Hepatocyte (in vitro differentiated cells): Measurements from ENCODE around the gene GPRIN3. TPM values are rescaled to one million over a fixed set of nuclear protein-coding genes. Genes with fewer than 3 reads are reported as not detected.

Experiments used
- DNase-seq: peaks from one replicate; pipeline ENCODE4 v3.0.0-alpha.2; 2016; ENCODE audit warnings: low spot score
- H2AFZ ChIP-seq: fragments of 200-600 bp; sonication (generic); 2 replicates; pipeline ENCODE4 v1.6.0; 2016; ENCODE audit warnings: antibody characterized with exemption, mild to moderate bottlenecking
- H3K27ac ChIP-seq: fragments of 200-600 bp; sonication (generic); 2 replicates; pipeline ENCODE4 v1.5.1; 2016; ENCODE audit warnings: mild to moderate bottlenecking
- H3K27me3 ChIP-seq: fragments of 200-600 bp; sonication (generic); 2 replicates; pipeline ENCODE4 v1.6.1; 2016
- H3K36me3 ChIP-seq: fragments of 200-600 bp; sonication (generic); replicated peaks from 2 replicates; pipeline ENCODE4 v1.5.1; 2016; ENCODE audit warnings: low read depth; ENCODE audit not compliant: insufficient read depth
- H3K4me1 ChIP-seq: fragments of 200-600 bp; sonication (generic); 2 replicates; pipeline ENCODE4 v1.5.1; 2016; ENCODE audit warnings: mild to moderate bottlenecking, moderate library complexity; ENCODE audit not compliant: insufficient read depth
- H3K4me2 ChIP-seq: fragments of 200-600 bp; sonication (generic); 2 replicates; pipeline ENCODE4 v1.6.0; 2016
- H3K4me3 ChIP-seq: fragments of 200-600 bp; sonication (generic); 2 replicates; pipeline ENCODE4 v1.5.1; 2016; ENCODE audit warnings: mild to moderate bottlenecking
- H3K79me2 ChIP-seq: fragments of 200-600 bp; sonication (generic); 2 replicates; pipeline ENCODE4 v1.6.0; 2017; ENCODE audit warnings: mild to moderate bottlenecking
- H3K9me2 ChIP-seq: fragments of 200-600 bp; sonication (generic); replicated peaks from 2 replicates; pipeline ENCODE4 v1.6.0; 2017; ENCODE audit warnings: mild to moderate bottlenecking; ENCODE audit not compliant: insufficient read depth
- H3K9me3 ChIP-seq: fragments of 200-600 bp; sonication (generic); 2 replicates; pipeline ENCODE4 v1.5.1; 2016; ENCODE audit warnings: low read depth, mild to moderate bottlenecking
- H4K20me1 ChIP-seq: fragments of 200-600 bp; sonication (generic); 2 replicates; pipeline ENCODE4 v1.6.0; 2016; ENCODE audit warnings: mild to moderate bottlenecking; ENCODE audit not compliant: insufficient read depth, poor library complexity, severe bottlenecking
- EZH2 ChIP-seq: fragments of 200-600 bp; sonication (generic); IDR thresholded peaks from 2 replicates; pipeline ENCODE4 v1.6.1; 2016; ENCODE audit warnings: antibody characterized with exemption, mild to moderate bottlenecking, borderline replicate concordance
- EZH2phosphoT487 ChIP-seq: fragments of 200-600 bp; sonication (generic); IDR thresholded peaks from one replicate; pipeline ENCODE4 v1.6.1; 2018; ENCODE audit warnings: antibody characterized with exemption, mild to moderate bottlenecking, low read depth, moderate library complexity; ENCODE audit not compliant: unreplicated experiment, severe bottlenecking
- WGBS: methylation state at CpG from one replicate; pipeline ENCODE4 v1.1.6; 2016; ENCODE audit warnings: low lambda C conversion rate; ENCODE audit errors: missing lambda C conversion rate; 5-methylcytosine and 5-hydroxymethylcytosine counted together
- polyA plus RNA-seq: library from polyadenylated mRNA; unstranded; fragments of >200 nt; fragmentation: Nextera tagmentation; extraction: Ambion mirVana; gene quantifications from 2 replicates; pipeline ENCODE4 v1.2.1, GENCODE V29; 2016
- total RNA-seq: library from RNA; depleted of rRNA; stranded (reverse); fragments of >200 nt; gene quantifications from 2 replicates; pipeline ENCODE4 v1.2.3, GENCODE V29; 2014
- TF ChIP-seq, protein P1 (sequence below): fragments of 200-600 bp; sonication (generic); IDR thresholded peaks from 2 replicates; pipeline ENCODE4 v1.5.1; 2016; ENCODE audit warnings: antibody characterized with exemption, mild to moderate bottlenecking; ENCODE audit not compliant: poor library complexity

Gene GPRIN3
- total and polyA plus RNA-seq, 2 experiments from 2014 or later: 0.64 to 3.0 TPM

GRCh38 chr4:89303814-89304388, 3.7 kb downstream of the GPRIN3 start:
- TF ChIP-seq EZH2phosphoT487: no peak
- TF ChIP-seq, protein P1, sequence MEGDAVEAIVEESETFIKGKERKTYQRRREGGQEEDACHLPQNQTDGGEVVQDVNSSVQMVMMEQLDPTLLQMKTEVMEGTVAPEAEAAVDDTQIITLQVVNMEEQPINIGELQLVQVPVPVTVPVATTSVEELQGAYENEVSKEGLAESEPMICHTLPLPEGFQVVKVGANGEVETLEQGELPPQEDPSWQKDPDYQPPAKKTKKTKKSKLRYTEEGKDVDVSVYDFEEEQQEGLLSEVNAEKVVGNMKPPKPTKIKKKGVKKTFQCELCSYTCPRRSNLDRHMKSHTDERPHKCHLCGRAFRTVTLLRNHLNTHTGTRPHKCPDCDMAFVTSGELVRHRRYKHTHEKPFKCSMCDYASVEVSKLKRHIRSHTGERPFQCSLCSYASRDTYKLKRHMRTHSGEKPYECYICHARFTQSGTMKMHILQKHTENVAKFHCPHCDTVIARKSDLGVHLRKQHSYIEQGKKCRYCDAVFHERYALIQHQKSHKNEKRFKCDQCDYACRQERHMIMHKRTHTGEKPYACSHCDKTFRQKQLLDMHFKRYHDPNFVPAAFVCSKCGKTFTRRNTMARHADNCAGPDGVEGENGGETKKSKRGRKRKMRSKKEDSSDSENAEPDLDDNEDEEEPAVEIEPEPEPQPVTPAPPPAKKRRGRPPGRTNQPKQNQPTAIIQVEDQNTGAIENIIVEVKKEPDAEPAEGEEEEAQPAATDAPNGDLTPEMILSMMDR: no peak
- no peak for TF ChIP-seq EZH2
- no peak overlapping the region for H3K27ac ChIP-seq
- peaks cover 17% of the 10 kb centered on the region for H3K4me1 ChIP-seq
- H3K79me2 ChIP-seq: peaks cover 6% of the 10 kb centered on the region
- H3K4me3 ChIP-seq: no peak overlapping the region
- no peaks in the 10 kb centered on the region for H3K9me2 ChIP-seq
- H4K20me1 ChIP-seq: no peaks in the 10 kb centered on the region
- H3K27me3 ChIP-seq: no peaks in the 10 kb centered on the region
- no peak overlapping the region for H3K4me2 ChIP-seq
- H3K9me3 ChIP-seq: no peaks in the 10 kb centered on the region
- no peaks in the 10 kb centered on the region for H3K36me3 ChIP-seq
- WGBS: 89% methylated on average over 3 of the region's 3 CpGs
- no peak for DNase-seq
- no peak overlapping the region for H2AFZ ChIP-seq

GRCh38 chr4:89303177-89303576, 4.4 kb downstream of the GPRIN3 start:
- H4K20me1 ChIP-seq: no peaks in the 10 kb centered on the region
- peaks cover 23% of the 10 kb centered on the region for H3K4me1 ChIP-seq
- no peak overlapping the region for H2AFZ ChIP-seq
- peaks cover 6% of the 10 kb centered on the region for H3K79me2 ChIP-seq
- no peak for DNase-seq
- WGBS: 82% methylated on average over 7 of the region's 7 CpGs
- H3K36me3 ChIP-seq: no peaks in the 10 kb centered on the region
- H3K4me3 ChIP-seq: no peak overlapping the region
- H3K27me3 ChIP-seq: no peaks in the 10 kb centered on the region
- no peak overlapping the region for H3K27ac ChIP-seq
- TF ChIP-seq EZH2 (no peak), EZH2phosphoT487 (no peak)
- TF ChIP-seq, protein P1: no peak
- no peak overlapping the region for H3K4me2 ChIP-seq
- no peaks in the 10 kb centered on the region for H3K9me3 ChIP-seq
- no peaks in the 10 kb centered on the region for H3K9me2 ChIP-seq

DNA sequence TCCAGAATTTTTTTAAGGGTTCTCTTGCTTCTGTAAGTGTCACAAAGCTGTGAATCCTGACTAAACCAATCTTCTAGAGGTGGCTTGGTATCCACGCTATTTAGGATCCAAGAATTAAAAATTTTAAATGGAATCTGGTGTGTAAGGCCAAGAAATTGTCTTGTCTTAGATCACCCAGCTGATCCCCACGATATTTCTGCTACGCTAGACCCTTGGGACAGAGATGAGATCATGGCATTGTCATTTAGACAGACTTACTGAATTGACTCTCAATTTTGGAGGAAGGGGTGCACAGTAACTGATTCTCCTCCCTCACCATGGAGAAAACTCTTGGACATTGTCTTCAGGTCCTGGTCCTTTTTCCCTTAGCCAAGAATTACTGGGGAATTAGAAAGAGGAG, 5.7 kb downstream of the GPRIN3 start:
- Histone ChIP-seq H3K27ac (no peak overlapping the region), H2AFZ (no peak overlapping the region), H4K20me1 (no peaks in the 10 kb centered on the region), H3K9me2 (no peaks in the 10 kb centered on the region), H3K4me1 (peaks cover 23% of the 10 kb centered on the region), H3K36me3 (no peaks in the 10 kb centered on the region), H3K79me2 (peaks cover 6% of the 10 kb centered on the region), H3K9me3 (no peaks in the 10 kb centered on the region), H3K4me2 (no peak overlapping the region), H3K4me3 (no peak overlapping the region), H3K27me3 (no peaks in the 10 kb centered on the region)
- TF ChIP-seq EZH2phosphoT487 (no peak), EZH2 (no peak)
- TF ChIP-seq, protein P1: no peak
- no peak for DNase-seq
- WGBS: 92% methylated on average over 3 of the region's 3 CpGs

DNA sequence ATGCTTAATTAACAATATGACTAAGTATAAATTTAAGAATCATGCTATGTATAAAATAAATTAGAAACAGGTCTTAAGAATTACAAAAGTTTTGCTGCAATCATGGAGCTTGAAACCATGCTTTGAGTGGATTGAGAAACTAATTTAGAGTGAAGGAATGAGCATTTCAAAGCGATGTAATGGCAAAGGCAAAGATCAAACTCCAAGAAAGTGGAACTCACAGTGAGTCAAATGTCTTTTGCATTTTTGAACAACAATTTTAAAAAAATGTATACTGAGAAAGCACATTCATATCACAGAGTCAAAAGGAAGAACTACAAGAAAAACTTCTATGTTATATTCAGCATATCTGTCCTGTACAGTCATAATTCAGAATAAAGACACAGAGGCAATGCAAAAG, 6.6 kb downstream of the GPRIN3 start:
- 90% methylated on average over 1 of the region's 1 CpG for WGBS
- Histone ChIP-seq H3K79me2 (peaks cover 6% of the 10 kb centered on the region), H4K20me1 (no peaks in the 10 kb centered on the region), H3K27ac (no peak overlapping the region), H3K9me2 (no peaks in the 10 kb centered on the region), H3K4me1 (peaks cover 17% of the 10 kb centered on the region), H3K27me3 (no peaks in the 10 kb centered on the region), H3K36me3 (no peaks in the 10 kb centered on the region), H3K9me3 (no peaks in the 10 kb centered on the region), H3K4me3 (no peak overlapping the region), H2AFZ (no peak overlapping the region), H3K4me2 (no peak overlapping the region)
- no peak for DNase-seq
- TF ChIP-seq, protein P1: no peak
- no peak for TF ChIP-seq EZH2phosphoT487
- TF ChIP-seq EZH2: no peak
